Retinal pigment epithelial cell (primary cell): ENCODE data around the gene IGF1.

ENCODE experiments used
- DNase-seq: peaks from one replicate; pipeline ENCODE4 v3.0.0-alpha.2; 2010; ENCODE audit warnings: low read depth
- H3K4me3 ChIP-seq: 2 replicates; pipeline ENCODE4 v1.5.1; 2011; ENCODE audit warnings: mild to moderate bottlenecking, low read length, control low read depth, moderate library complexity
- CTCF ChIP-seq: conservative IDR thresholded peaks from 2 replicates; pipeline ENCODE4 v1.5.1; 2011; ENCODE audit warnings: low read depth, low read length, control low read depth, inconsistent platforms

IGF1 gene

GRCh38 chr12:102475355-102475754 is 5.0 kb downstream of the IGF1 start:
- H3K4me3 ChIP-seq: no peak overlapping the region
- no peak for DNase-seq
- no peak for TF ChIP-seq CTCF

- no peak for TF ChIP-seq CTCF
- no peak overlapping the region for H3K4me3 ChIP-seq
- no peak for DNase-seq
These were observed 5.8 kb downstream of the IGF1 start for GRCh38 chr12:102474438-102475064.

- no peak overlapping the region for H3K4me3 ChIP-seq
- DNase-seq: no peak
- no peak for TF ChIP-seq CTCF
These were observed 7.9 kb downstream of the IGF1 start for GRCh38 chr12:102472496-102472895.

GRCh38 chr12:102471556-102471955 is 8.8 kb downstream of the IGF1 start:
- DNase-seq: no peak
- no peak overlapping the region for H3K4me3 ChIP-seq
- no peak for TF ChIP-seq CTCF

GRCh38 chr12:102470945-102471344 is 9.4 kb downstream of the IGF1 start:
- TF ChIP-seq CTCF: no peak
- DNase-seq: no peak
- H3K4me3 ChIP-seq: no peak overlapping the region

GRCh38 chr12:102468261-102468915 is 12.0 kb downstream of the IGF1 start:
- H3K4me3 ChIP-seq: no peak overlapping the region
- DNase-seq: peak; percentile 77
- no peak for TF ChIP-seq CTCF

- no peak overlapping the region for H3K4me3 ChIP-seq
- DNase-seq: no peak
- no peak for TF ChIP-seq CTCF
These were observed 14.4 kb downstream of the IGF1 start for GRCh38 chr12:102465762-102466560.
